ENCODE measurements around the gene PERM1.

DNA sequence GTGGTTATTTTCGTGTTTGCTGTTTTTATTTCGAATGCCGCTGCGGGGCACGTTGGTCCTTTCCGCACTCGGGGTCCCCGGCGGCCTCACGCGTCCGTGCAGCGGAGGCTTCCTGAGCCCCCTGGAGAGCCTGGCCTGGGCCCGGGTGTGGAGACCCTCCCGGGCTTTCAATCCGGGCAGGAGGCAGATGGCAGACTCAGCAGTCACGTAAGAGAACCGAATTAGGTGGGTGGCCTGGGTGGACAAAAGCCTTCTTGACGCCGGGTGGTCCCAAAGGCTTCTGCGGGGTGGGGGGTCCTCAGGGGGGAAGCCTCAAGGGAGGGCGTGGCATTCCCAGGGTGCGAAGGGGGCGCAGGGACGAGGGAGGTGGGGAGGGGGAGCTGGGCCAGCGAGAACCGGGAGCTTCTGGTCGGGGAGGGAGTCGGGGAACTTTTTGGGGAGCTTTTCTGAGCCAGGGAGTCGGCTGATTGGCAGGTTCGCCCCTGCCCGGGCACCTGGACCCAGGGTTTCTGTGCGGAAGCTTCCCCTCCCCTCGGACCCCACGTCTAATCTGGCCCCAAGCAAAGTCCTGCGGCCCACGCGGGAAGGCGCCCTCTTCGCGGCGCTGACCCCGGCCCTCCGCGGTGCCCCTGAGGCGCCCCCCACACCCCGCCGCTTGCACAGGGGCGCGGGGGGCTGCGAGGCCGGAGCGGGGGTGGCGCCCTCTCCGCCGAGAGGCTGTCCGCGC, 19.3 kb upstream of the PERM1 start:
- TF ChIP-seq GATA3 (IDR thresholded peaks at IDR 0.05; ENCODE audit: low read depth, low read length) (no peak), GATA2 (IDR thresholded peaks at IDR 0.05; ENCODE audit: low read depth, low read length) (no peak)

All from SH-SY5Y (cell line).